Subcutaneous adipose tissue (tissue), 4 donors: Measurements from ENCODE around the gene KDM2B. TPM values are rescaled to one million over a fixed set of nuclear protein-coding genes. Genes with fewer than 3 reads are reported as not detected.

Source experiments
- CTCF ChIP-seq: fragments of 450-650 bp; IDR thresholded peaks from one replicate; pipeline ENCODE4 v1.5.1; 2016; ENCODE audit warnings: low read depth, mild to moderate bottlenecking, control low read depth, antibody characterized with exemption, moderate library complexity
- total RNA-seq, 4 donors: library from RNA; depleted of rRNA; stranded (reverse); fragments of >200 nt; gene quantifications; one replicate each; pipeline ENCODE4 v1.1.0, GENCODE V29; 2016

Gene KDM2B
- total RNA-seq, 4 donors from 2014 or later: 13.9 to 22.6 (median 16.2) TPM

- no peak for TF ChIP-seq CTCF
Observed at GRCh38 chr12:121581686-121582429, 1.0 kb upstream of the KDM2B start.

- no peak for TF ChIP-seq CTCF
Observed at GRCh38 chr12:121579981-121580868, 598 bp downstream of the KDM2B start.

- TF ChIP-seq CTCF: no peak
Observed at GRCh38 chr12:121579190-121579791, 1.5 kb downstream of the KDM2B start.

- no peak for TF ChIP-seq CTCF
Observed at GRCh38 chr12:121578230-121579189, 2.3 kb downstream of the KDM2B start.

- no peak for TF ChIP-seq CTCF
Observed at GRCh38 chr12:121577443-121578180, 3.2 kb downstream of the KDM2B start.

GRCh38 chr12:121576851-121577391, 3.9 kb downstream of the KDM2B start:
- TF ChIP-seq CTCF: no peak
